Smooth muscle cell (in vitro differentiated cells): ENCODE results near the gene DUSP22. TPM values are rescaled to one million over a fixed set of nuclear protein-coding genes. Genes with fewer than 3 reads are reported as not detected.

Experiments
- DNase-seq: peaks from one replicate; lab custom pipeline; 2025; ENCODE audit not compliant: unreplicated experiment; lab: John Stamatoyannopoulos, UW
- H2AFZ ChIP-seq: fragments of 200-600 bp; sonication (generic); 2 replicates; pipeline ENCODE4 v1.6.0; 2016; ENCODE audit warnings: antibody characterized with exemption, low read depth, mild to moderate bottlenecking
- H3F3A ChIP-seq: fragments of 200-600 bp; sonication (generic); 2 replicates; pipeline ENCODE4 v1.6.0; 2017; ENCODE audit warnings: antibody characterized with exemption, low read depth
- H3K27ac ChIP-seq: fragments of 200-600 bp; sonication (generic); 2 replicates; pipeline ENCODE4 v1.5.1; 2016; ENCODE audit warnings: low read depth, mild to moderate bottlenecking
- H3K27me3 ChIP-seq: fragments of 200-600 bp; sonication (generic); 2 replicates; pipeline ENCODE4 v1.6.1; 2016; ENCODE audit warnings: low read depth, mild to moderate bottlenecking
- H3K36me3 ChIP-seq: fragments of 200-600 bp; sonication (generic); 2 replicates; pipeline ENCODE4 v1.5.1; 2016; ENCODE audit warnings: low read depth
- H3K4me1 ChIP-seq: fragments of 200-600 bp; sonication (generic); 2 replicates; pipeline ENCODE4 v1.5.1; 2016; ENCODE audit warnings: low read depth
- H3K4me2 ChIP-seq: fragments of 200-600 bp; sonication (generic); 2 replicates; pipeline ENCODE4 v1.6.0; 2016; ENCODE audit warnings: mild to moderate bottlenecking
- H3K4me3 ChIP-seq: fragments of 200-600 bp; sonication (generic); 2 replicates; pipeline ENCODE4 v1.5.1; 2016; ENCODE audit warnings: mild to moderate bottlenecking
- H3K79me2 ChIP-seq: fragments of 200-600 bp; sonication (generic); 2 replicates; pipeline ENCODE4 v1.6.0; 2016; ENCODE audit warnings: low read depth, mild to moderate bottlenecking
- H3K9ac ChIP-seq: fragments of 200-600 bp; sonication (generic); 2 replicates; pipeline ENCODE4 v1.6.0; 2016; ENCODE audit warnings: low read depth
- H3K9me3 ChIP-seq: fragments of 200-600 bp; sonication (generic); replicated peaks from 2 replicates; pipeline ENCODE4 v1.5.1; 2016; ENCODE audit warnings: low read depth
- H4K20me1 ChIP-seq: fragments of 200-600 bp; sonication (generic); 2 replicates; pipeline ENCODE4 v1.6.0; 2016; ENCODE audit warnings: low read depth
- WGBS: methylation state at CpG from one replicate; pipeline ENCODE4 v1.1.7; 2016; ENCODE audit warnings: low lambda C conversion rate; 5-methylcytosine and 5-hydroxymethylcytosine counted together
- polyA plus RNA-seq: library from polyadenylated mRNA; unstranded; fragments of >200 nt; fragmentation: Nextera tagmentation; extraction: Ambion mirVana; gene quantifications from 2 replicates; pipeline ENCODE4 v1.2.1, GENCODE V29; 2016
- total RNA-seq: library from RNA; depleted of rRNA; stranded (reverse); fragments of >200 nt; gene quantifications from 2 replicates; pipeline ENCODE4 v1.2.3, GENCODE V29; 2014
- TF ChIP-seq, protein P1 (sequence below): fragments of 200-600 bp; sonication (generic); IDR thresholded peaks from 2 replicates; pipeline ENCODE4 v1.5.1; 2017; ENCODE audit warnings: borderline replicate concordance, mild to moderate bottlenecking, antibody characterized with exemption; ENCODE audit not compliant: insufficient read depth, poor library complexity, severe bottlenecking

DUSP22 gene
- total and polyA plus RNA-seq, 2 experiments from 2014 or later, result 16.3 to 19.1 TPM

DNA sequence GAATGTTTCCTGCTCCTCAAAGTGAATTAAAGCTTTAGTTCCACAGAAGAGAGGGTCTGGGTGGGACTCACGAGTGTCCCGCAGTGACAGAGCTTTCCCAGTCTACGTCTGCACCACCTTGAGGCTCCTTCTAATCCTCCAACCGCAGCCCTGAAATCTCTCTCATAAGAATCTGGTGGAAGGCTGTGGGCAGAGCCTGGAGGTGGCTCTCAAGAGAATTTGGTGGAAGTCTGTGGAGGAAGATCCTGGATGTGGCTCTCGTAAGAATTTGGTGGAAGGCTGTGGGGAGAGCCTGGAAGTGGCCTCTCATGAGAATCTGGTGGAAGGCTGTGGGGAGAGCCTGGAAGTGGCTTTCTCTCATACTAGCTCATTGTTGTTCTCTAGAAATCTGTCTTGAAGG is 13.8 kb upstream of the DUSP22 start:
- Histone ChIP-seq H3K4me1 (no peaks in the 10 kb centered on the region), H3F3A (no peaks in the 10 kb centered on the region), H3K27ac (no peak overlapping the region), H3K79me2 (no peaks in the 10 kb centered on the region), H3K36me3 (no peaks in the 10 kb centered on the region), H3K4me2 (no peak overlapping the region), H3K27me3 (peaks cover 15% of the 10 kb centered on the region), H4K20me1 (no peaks in the 10 kb centered on the region), H3K9ac (no peak overlapping the region), H2AFZ (no peak overlapping the region), H3K9me3 (no peaks in the 10 kb centered on the region), H3K4me3 (no peak overlapping the region)
- no peak for DNase-seq
- TF ChIP-seq, protein P1, sequence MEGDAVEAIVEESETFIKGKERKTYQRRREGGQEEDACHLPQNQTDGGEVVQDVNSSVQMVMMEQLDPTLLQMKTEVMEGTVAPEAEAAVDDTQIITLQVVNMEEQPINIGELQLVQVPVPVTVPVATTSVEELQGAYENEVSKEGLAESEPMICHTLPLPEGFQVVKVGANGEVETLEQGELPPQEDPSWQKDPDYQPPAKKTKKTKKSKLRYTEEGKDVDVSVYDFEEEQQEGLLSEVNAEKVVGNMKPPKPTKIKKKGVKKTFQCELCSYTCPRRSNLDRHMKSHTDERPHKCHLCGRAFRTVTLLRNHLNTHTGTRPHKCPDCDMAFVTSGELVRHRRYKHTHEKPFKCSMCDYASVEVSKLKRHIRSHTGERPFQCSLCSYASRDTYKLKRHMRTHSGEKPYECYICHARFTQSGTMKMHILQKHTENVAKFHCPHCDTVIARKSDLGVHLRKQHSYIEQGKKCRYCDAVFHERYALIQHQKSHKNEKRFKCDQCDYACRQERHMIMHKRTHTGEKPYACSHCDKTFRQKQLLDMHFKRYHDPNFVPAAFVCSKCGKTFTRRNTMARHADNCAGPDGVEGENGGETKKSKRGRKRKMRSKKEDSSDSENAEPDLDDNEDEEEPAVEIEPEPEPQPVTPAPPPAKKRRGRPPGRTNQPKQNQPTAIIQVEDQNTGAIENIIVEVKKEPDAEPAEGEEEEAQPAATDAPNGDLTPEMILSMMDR, result no peak
- 84% methylated on average over 5 of the region's 5 CpGs for WGBS

DNA sequence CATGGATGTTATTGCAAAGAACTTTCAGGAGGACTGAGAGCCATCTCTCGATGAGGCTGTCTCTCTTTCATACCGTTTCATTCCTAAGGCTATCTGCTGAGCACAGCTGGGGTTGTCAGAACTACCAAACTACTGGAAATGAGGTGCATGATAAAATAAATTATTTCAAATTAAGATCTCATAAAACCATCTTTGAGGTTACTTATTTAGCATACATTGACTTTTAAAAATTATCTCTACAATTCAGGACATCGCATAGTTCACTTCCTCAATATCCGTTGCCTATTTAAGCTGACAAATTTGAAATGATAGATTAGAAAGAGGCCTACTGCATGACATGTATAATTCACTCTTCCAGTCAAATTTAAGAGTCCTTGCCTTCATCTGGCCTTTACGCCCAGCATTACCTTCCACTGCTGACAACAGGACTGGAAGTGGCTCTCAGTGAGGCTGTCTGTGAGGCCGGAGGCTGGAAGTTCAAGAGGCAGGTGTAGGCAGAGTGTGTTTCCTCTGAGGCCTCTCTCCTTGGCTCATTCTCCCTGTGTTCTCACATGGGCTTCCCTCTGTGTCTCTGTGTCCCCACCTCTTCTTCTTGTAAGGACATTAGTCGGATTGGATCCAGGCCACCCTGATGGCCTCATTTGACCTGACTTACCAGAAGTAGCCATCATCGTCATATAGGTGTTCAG is 12.8 kb upstream of the DUSP22 start:
- 86% methylated on average over 8 of the region's 8 CpGs for WGBS
- H3F3A ChIP-seq, result no peaks in the 10 kb centered on the region
- H3K27ac ChIP-seq, result no peak overlapping the region
- no peaks in the 10 kb centered on the region for H4K20me1 ChIP-seq
- no peak overlapping the region for H2AFZ ChIP-seq
- no peaks in the 10 kb centered on the region for H3K4me1 ChIP-seq
- DNase-seq, result no peak
- TF ChIP-seq, protein P1, result no peak
- no peak overlapping the region for H3K9ac ChIP-seq
- no peak overlapping the region for H3K4me2 ChIP-seq
- no peaks in the 10 kb centered on the region for H3K79me2 ChIP-seq
- H3K4me3 ChIP-seq, result no peak overlapping the region
- no peaks in the 10 kb centered on the region for H3K9me3 ChIP-seq
- peaks cover 23% of the 10 kb centered on the region for H3K27me3 ChIP-seq
- no peaks in the 10 kb centered on the region for H3K36me3 ChIP-seq

DNA sequence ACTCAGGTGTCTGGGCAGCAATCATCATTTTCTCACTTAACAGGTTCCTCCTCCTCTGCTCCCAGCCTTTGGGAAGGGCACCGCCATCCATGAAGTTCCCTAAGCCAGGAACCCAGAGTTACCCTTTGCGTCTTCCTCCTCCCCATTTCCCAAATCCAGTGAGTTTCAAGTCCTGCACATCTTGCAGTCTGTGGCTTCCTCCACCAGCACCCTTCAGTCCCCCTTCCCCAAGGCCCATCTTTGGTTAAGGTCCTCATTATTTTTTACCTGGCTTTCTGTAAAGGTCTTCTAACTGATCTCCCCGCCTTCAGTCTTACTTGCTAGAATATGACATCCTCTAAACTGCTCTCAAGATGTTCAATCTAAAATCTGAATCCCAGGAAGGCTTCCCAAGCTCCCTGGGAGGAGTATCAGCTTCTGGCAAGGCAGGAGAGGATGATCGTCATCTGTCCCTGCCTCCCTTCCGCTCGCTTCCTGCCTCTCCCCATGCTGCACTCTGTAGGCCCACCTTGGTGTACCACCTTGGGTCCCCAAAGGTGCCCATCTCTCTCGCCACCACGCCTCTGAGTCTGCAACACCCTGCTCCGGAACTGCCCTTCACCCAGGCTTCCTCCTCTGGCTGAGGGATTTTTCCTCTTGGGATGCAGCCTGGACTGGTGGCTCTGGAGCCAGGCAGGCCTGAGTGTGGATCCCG is 11.4 kb upstream of the DUSP22 start:
- no peaks in the 10 kb centered on the region for H3K4me1 ChIP-seq
- TF ChIP-seq, protein P1, result no peak
- H3K4me2 ChIP-seq, result no peak overlapping the region
- no peak overlapping the region for H3K4me3 ChIP-seq
- H3K9ac ChIP-seq, result no peak overlapping the region
- H3F3A ChIP-seq, result no peaks in the 10 kb centered on the region
- no peaks in the 10 kb centered on the region for H3K79me2 ChIP-seq
- peaks cover 16% of the 10 kb centered on the region for H3K27me3 ChIP-seq
- no peak overlapping the region for H3K27ac ChIP-seq
- H3K36me3 ChIP-seq, result no peaks in the 10 kb centered on the region
- H2AFZ ChIP-seq, result no peak overlapping the region
- H4K20me1 ChIP-seq, result no peaks in the 10 kb centered on the region
- WGBS, result 90% methylated on average over 10 of the region's 10 CpGs
- DNase-seq, result no peak
- H3K9me3 ChIP-seq, result no peaks in the 10 kb centered on the region
